Liver (tissue), 9 donors: ENCODE results near the gene GREM2. TPM values are rescaled to one million over a fixed set of nuclear protein-coding genes. Genes with fewer than 3 reads are reported as not detected.

Source experiments
- DNase-seq: peaks from one replicate; pipeline ENCODE4 v3.0.0-alpha.2; 2017; ENCODE audit warnings: low spot score
- H3K27ac ChIP-seq, 2 donors: one replicate each; pipeline ENCODE4 v1.7.0; 2013; ENCODE audit warnings: inconsistent platforms in 2 of 2, low read length in 2 of 2, control low read depth in 1 of 2, low read depth in 1 of 2, mild to moderate bottlenecking in 1 of 2
- H3K27me3 ChIP-seq, 4 donors: one replicate each; pipeline versions ENCODE4 v1.6.1 to v1.7.0; 2013; ENCODE audit warnings: low read length in 3 of 4, inconsistent platforms in 1 of 4, mild to moderate bottlenecking in 1 of 4, moderate library complexity in 1 of 4; ENCODE audit not compliant: control insufficient read depth in 4 of 4, insufficient read depth in 4 of 4
- H3K36me3 ChIP-seq, 4 donors: one replicate each; pipeline versions ENCODE4 v1.6.1 to v1.7.0; 2013; ENCODE audit warnings: low read length in 3 of 4, mild to moderate bottlenecking in 3 of 4, low read depth in 1 of 4, moderate library complexity in 1 of 4; ENCODE audit not compliant: control insufficient read depth in 4 of 4, insufficient read depth in 3 of 4
- H3K4me1 ChIP-seq, 4 donors: one replicate each; pipeline versions ENCODE4 v1.6.1 to v1.7.0; 2013; ENCODE audit warnings: low read length in 3 of 4, mild to moderate bottlenecking in 3 of 4, moderate library complexity in 1 of 4; ENCODE audit not compliant: control insufficient read depth in 4 of 4, insufficient read depth in 4 of 4
- H3K4me3 ChIP-seq, 3 donors: one replicate each; pipeline versions ENCODE4 v1.6.1 to v1.7.0; 2013; ENCODE audit warnings: low read length in 3 of 3, control low read depth in 1 of 3, low read depth in 1 of 3, mild to moderate bottlenecking in 1 of 3
- H3K9ac ChIP-seq, 2 donors: one replicate each; pipeline ENCODE4 v1.7.0; 2013; ENCODE audit warnings: low read length in 2 of 2, mild to moderate bottlenecking in 2 of 2, moderate library complexity in 2 of 2, control low read depth in 1 of 2, low read depth in 1 of 2
- H3K9me3 ChIP-seq, 4 donors: one replicate each; pipeline versions ENCODE4 v1.6.1 to v1.7.0; 2013; ENCODE audit warnings: low read length in 3 of 4; ENCODE audit not compliant: control insufficient read depth in 4 of 4
- EGR1 ChIP-seq, 2 donors: IDR thresholded peaks; 2 replicates each; pipeline ENCODE4 v1.6.1; 2016 to 2018; ENCODE audit warnings: antibody characterized with exemption in 2 of 2, low read depth in 2 of 2
- FOXA1 ChIP-seq: IDR thresholded peaks from 2 replicates; pipeline ENCODE4 v1.6.1; 2016; ENCODE audit warnings: antibody characterized with exemption
- FOXA2 ChIP-seq: IDR thresholded peaks from 2 replicates; pipeline ENCODE4 v1.6.1; 2016; ENCODE audit warnings: antibody characterized with exemption
- GABPA ChIP-seq, 2 donors: IDR thresholded peaks in 1 of 2; conservative IDR thresholded peaks in 1 of 2; 2 replicates each; pipeline ENCODE4 v1.6.1; 2016; ENCODE audit warnings: antibody characterized with exemption in 2 of 2, mild to moderate bottlenecking in 1 of 2, moderate library complexity in 1 of 2
- HNF4A ChIP-seq, 2 donors: conservative IDR thresholded peaks; 2 replicates each; pipeline ENCODE4 v1.6.1; 2016; ENCODE audit warnings: antibody characterized with exemption in 2 of 2, mild to moderate bottlenecking in 2 of 2
- HNF4G ChIP-seq: IDR thresholded peaks from 2 replicates; pipeline ENCODE4 v1.6.1; 2016; ENCODE audit warnings: antibody characterized with exemption
- JUND ChIP-seq, 2 donors: IDR thresholded peaks; 2 replicates each; pipeline ENCODE4 v1.6.1; 2016; ENCODE audit warnings: antibody characterized with exemption in 2 of 2
- NR2F2 ChIP-seq: IDR thresholded peaks from 2 replicates; pipeline ENCODE4 v1.6.1; 2016; ENCODE audit warnings: antibody characterized with exemption
- RAD21 ChIP-seq, 2 donors: IDR thresholded peaks; 2 replicates each; pipeline ENCODE4 v1.6.1; 2016; ENCODE audit warnings: antibody characterized with exemption in 2 of 2, mild to moderate bottlenecking in 2 of 2
- RXRA ChIP-seq, 2 donors: IDR thresholded peaks; 2 replicates each; pipeline ENCODE4 v1.6.1; 2017 to 2018; ENCODE audit warnings: antibody characterized with exemption in 2 of 2, mild to moderate bottlenecking in 1 of 2
- TAF1 ChIP-seq: conservative IDR thresholded peaks from 2 replicates; pipeline ENCODE4 v1.6.1; 2016; ENCODE audit warnings: antibody characterized with exemption, mild to moderate bottlenecking
- YY1 ChIP-seq: IDR thresholded peaks from 2 replicates; pipeline ENCODE4 v1.6.1; 2016; ENCODE audit warnings: antibody characterized with exemption, mild to moderate bottlenecking
- WGBS: extraction: QIAGEN DNeasy Blood & Tissue Kit; methylation state at CpG from one replicate; pipeline ENCODE4 v1.1.7; 2013; 5-methylcytosine and 5-hydroxymethylcytosine counted together
- polyA plus RNA-seq, 2 donors: library from polyadenylated mRNA; stranded (reverse) in 1 of 2; unstranded in 1 of 2; fragments of 200-250 nt in 1 of 2; fragments of >200 nt in 1 of 2; fragmentation: Nextera tagmentation in 1 of 2; extraction: Ambion mirVana in 1 of 2; gene quantifications; one replicate each; pipeline versions ENCODE4 v1.2.1 to v1.2.3, GENCODE V29; 2013 to 2015
- total RNA-seq, 2 donors: library from RNA; depleted of rRNA; stranded (reverse); fragments of >200 nt; gene quantifications; one replicate each; pipeline ENCODE4 v1.2.3, GENCODE V29; 2014
- TF ChIP-seq, protein P1 (sequence below): IDR thresholded peaks from 2 replicates; pipeline ENCODE4 v1.6.1; 2016; ENCODE audit warnings: antibody characterized with exemption
- TF ChIP-seq, protein P2 (sequence below): fragments of 150-350 bp; IDR thresholded peaks from 2 replicates; pipeline ENCODE4 v1.5.1; 2017; ENCODE audit warnings: improper control_type of control experiment, low read depth, low read length; ENCODE audit not compliant: missing input control
- TF ChIP-seq, protein P3 (sequence below): IDR thresholded peaks from 2 replicates; pipeline ENCODE4 v1.6.1; 2016; ENCODE audit warnings: antibody characterized with exemption
- TF ChIP-seq, protein P4 (sequence below): IDR thresholded peaks from 2 replicates; pipeline ENCODE4 v1.6.1; 2016; ENCODE audit warnings: antibody characterized with exemption
- donor health status: healthy.
- donor health status: healthy.
- donor health status: healthy.
- donor health status: healthy.
- donor health status: healthy.

GREM2 gene
- total and polyA plus RNA-seq, 4 donors = 0.19 to 19.5 (median 4.3) TPM

DNA sequence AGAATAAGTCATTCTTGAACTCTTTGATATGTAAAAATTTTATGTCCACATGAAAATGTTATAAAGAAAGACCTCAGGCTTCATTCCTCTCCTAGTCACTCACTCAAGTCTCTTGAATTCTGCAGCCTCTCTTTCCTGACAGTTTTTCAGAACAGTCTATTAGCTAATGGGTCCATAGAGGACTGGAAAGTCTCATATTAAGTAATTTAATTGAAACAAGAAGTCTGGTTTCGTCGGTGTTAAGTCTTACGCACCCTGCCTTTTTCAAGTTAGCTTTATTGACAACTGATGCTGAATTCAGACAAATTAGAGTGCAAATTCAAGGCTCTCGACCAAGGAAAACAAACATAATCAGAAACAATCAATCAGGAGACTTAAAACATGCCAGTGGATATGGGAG, 105.8 kb downstream of the GREM2 start:
- H3K9ac ChIP-seq = no peak overlapping the region
- no peak for DNase-seq
- H3K4me3 ChIP-seq = no peak overlapping the region
- 83% methylated on average over 4 of the region's 4 CpGs for WGBS
- H3K27ac ChIP-seq = no peak overlapping the region
- no peaks in the 10 kb centered on the region for H3K27me3 ChIP-seq
- no peaks in the 10 kb centered on the region for H3K9me3 ChIP-seq
- H3K4me1 ChIP-seq = no peaks in the 10 kb centered on the region
- H3K36me3 ChIP-seq = no peaks in the 10 kb centered on the region
- no peak for TF ChIP-seq JUND (IDR thresholded peaks at IDR 0.05)
- TF ChIP-seq, protein P1, sequence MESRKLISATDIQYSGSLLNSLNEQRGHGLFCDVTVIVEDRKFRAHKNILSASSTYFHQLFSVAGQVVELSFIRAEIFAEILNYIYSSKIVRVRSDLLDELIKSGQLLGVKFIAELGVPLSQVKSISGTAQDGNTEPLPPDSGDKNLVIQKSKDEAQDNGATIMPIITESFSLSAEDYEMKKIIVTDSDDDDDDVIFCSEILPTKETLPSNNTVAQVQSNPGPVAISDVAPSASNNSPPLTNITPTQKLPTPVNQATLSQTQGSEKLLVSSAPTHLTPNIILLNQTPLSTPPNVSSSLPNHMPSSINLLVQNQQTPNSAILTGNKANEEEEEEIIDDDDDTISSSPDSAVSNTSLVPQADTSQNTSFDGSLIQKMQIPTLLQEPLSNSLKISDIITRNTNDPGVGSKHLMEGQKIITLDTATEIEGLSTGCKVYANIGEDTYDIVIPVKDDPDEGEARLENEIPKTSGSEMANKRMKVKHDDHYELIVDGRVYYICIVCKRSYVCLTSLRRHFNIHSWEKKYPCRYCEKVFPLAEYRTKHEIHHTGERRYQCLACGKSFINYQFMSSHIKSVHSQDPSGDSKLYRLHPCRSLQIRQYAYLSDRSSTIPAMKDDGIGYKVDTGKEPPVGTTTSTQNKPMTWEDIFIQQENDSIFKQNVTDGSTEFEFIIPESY = no peak

DNA sequence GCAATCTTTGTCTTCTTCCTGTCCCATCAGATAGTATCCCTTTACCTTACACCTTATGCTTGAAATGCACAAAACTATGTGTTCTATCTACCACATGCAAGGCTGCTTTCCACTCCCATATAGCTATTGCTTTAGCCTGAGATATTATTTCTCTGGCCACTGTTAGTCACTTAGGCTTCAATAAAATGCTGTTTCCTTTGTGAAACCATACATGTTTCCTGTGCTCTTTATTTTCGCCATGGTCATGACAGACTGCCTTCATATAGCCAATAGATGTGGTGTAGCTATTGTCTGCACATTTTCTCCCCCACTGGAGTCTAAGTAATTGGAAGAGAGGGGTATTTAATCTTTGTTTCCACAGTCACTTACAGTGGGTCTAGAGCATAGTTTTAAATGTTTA, 108.4 kb downstream of the GREM2 start:
- H3K27ac ChIP-seq = no peak overlapping the region
- WGBS = 25% methylated on average over 1 of the region's 1 CpG
- no peak overlapping the region for H3K4me3 ChIP-seq
- no peaks in the 10 kb centered on the region for H3K27me3 ChIP-seq
- H3K4me1 ChIP-seq = no peaks in the 10 kb centered on the region
- H3K9me3 ChIP-seq = no peaks in the 10 kb centered on the region
- no peak overlapping the region for H3K9ac ChIP-seq
- no peaks in the 10 kb centered on the region for H3K36me3 ChIP-seq
- no peak for TF ChIP-seq JUND (IDR thresholded peaks at IDR 0.05)
- TF ChIP-seq RXRA (IDR thresholded peaks at IDR 0.05) = no peak
- TF ChIP-seq, protein P2, sequence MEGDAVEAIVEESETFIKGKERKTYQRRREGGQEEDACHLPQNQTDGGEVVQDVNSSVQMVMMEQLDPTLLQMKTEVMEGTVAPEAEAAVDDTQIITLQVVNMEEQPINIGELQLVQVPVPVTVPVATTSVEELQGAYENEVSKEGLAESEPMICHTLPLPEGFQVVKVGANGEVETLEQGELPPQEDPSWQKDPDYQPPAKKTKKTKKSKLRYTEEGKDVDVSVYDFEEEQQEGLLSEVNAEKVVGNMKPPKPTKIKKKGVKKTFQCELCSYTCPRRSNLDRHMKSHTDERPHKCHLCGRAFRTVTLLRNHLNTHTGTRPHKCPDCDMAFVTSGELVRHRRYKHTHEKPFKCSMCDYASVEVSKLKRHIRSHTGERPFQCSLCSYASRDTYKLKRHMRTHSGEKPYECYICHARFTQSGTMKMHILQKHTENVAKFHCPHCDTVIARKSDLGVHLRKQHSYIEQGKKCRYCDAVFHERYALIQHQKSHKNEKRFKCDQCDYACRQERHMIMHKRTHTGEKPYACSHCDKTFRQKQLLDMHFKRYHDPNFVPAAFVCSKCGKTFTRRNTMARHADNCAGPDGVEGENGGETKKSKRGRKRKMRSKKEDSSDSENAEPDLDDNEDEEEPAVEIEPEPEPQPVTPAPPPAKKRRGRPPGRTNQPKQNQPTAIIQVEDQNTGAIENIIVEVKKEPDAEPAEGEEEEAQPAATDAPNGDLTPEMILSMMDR = no peak
- no peak for TF ChIP-seq FOXA2
- no peak for TF ChIP-seq HNF4G
- no peak for TF ChIP-seq GABPA (IDR thresholded peaks at IDR 0.05 in 1 of 2, conservative IDR thresholded peaks at IDR 0.05 in 1 of 2)
- TF ChIP-seq RAD21 (IDR thresholded peaks at IDR 0.05) = no peak
- TF ChIP-seq TAF1 = no peak
- no peak for DNase-seq

DNA sequence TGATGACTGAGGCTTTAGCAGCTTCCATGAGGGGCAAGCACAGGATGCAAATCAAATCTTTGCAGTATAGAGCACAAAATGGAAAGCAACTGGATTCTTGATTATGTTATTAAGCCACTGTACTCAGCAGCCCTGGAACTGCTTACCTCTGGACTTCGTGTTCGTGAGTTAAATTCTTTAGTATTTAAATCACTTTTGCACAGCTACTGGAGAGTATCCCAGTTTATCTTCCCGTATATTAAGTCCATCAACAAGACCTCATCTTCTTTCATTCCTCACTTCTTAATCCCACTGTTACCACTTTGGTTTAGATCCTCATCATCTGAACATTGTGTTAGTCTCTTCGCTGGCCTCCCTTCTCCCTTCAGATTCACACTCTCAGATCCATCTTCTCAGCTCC, 108.9 kb downstream of the GREM2 start:
- Histone ChIP-seq H3K9ac (no peak overlapping the region), H3K4me1 (no peaks in the 10 kb centered on the region), H3K4me3 (no peak overlapping the region), H3K27ac (no peak overlapping the region), H3K9me3 (no peaks in the 10 kb centered on the region), H3K36me3 (no peaks in the 10 kb centered on the region), H3K27me3 (no peaks in the 10 kb centered on the region)
- WGBS = 89% methylated on average over 4 of the region's 4 CpGs
- no peak for DNase-seq
- no peak for TF ChIP-seq JUND (IDR thresholded peaks at IDR 0.05)
- no peak for TF ChIP-seq HNF4G
- TF ChIP-seq HNF4A (conservative IDR thresholded peaks at IDR 0.05) = no peak
- TF ChIP-seq, protein P3, sequence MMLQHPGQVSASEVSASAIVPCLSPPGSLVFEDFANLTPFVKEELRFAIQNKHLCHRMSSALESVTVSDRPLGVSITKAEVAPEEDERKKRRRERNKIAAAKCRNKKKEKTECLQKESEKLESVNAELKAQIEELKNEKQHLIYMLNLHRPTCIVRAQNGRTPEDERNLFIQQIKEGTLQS = no peak
- TF ChIP-seq FOXA1 = no peak
- TF ChIP-seq, protein P1 = no peak
- no peak for TF ChIP-seq RAD21 (IDR thresholded peaks at IDR 0.05)
- TF ChIP-seq EGR1 (IDR thresholded peaks at IDR 0.05; ENCODE audit: low read depth in 2 of 2) = no peak
- TF ChIP-seq, protein P4, sequence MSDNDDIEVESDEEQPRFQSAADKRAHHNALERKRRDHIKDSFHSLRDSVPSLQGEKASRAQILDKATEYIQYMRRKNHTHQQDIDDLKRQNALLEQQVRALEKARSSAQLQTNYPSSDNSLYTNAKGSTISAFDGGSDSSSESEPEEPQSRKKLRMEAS = no peak
- no peak for TF ChIP-seq NR2F2
- TF ChIP-seq YY1 = no peak
- TF ChIP-seq FOXA2 = no peak
- TF ChIP-seq GABPA (IDR thresholded peaks at IDR 0.05 in 1 of 2, conservative IDR thresholded peaks at IDR 0.05 in 1 of 2) = no peak
- no peak for TF ChIP-seq RXRA (IDR thresholded peaks at IDR 0.05)
